ENCODE data around the gene VAMP1. TPM values are rescaled to one million over a fixed set of nuclear protein-coding genes. Genes with fewer than 3 reads are reported as not detected.

VAMP1 gene
- total and polyA plus RNA-seq, 2 experiments from 2014 or later: 13.9 to 16.1 TPM

DNA sequence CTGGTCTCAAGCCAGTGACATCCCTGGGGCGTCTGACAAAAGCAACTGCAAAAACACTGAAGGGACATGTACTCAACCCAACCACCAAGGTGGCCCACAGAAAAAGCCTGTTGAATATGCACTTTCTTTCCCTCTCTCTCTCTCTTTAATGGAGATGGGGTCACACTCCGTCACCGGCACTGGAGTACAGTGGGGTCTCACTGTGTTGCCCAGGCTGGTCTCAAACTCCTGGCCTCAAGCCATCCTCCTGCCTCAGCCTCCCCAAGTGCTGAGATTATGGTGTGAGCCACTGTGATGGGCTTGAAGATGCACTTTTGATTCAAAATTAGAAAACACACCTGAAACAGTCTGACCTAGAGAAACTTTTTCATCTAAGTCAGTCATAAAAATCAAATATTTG lies 32.9 kb downstream of the VAMP1 start (continued):
- TF ChIP-seq, protein P1, sequence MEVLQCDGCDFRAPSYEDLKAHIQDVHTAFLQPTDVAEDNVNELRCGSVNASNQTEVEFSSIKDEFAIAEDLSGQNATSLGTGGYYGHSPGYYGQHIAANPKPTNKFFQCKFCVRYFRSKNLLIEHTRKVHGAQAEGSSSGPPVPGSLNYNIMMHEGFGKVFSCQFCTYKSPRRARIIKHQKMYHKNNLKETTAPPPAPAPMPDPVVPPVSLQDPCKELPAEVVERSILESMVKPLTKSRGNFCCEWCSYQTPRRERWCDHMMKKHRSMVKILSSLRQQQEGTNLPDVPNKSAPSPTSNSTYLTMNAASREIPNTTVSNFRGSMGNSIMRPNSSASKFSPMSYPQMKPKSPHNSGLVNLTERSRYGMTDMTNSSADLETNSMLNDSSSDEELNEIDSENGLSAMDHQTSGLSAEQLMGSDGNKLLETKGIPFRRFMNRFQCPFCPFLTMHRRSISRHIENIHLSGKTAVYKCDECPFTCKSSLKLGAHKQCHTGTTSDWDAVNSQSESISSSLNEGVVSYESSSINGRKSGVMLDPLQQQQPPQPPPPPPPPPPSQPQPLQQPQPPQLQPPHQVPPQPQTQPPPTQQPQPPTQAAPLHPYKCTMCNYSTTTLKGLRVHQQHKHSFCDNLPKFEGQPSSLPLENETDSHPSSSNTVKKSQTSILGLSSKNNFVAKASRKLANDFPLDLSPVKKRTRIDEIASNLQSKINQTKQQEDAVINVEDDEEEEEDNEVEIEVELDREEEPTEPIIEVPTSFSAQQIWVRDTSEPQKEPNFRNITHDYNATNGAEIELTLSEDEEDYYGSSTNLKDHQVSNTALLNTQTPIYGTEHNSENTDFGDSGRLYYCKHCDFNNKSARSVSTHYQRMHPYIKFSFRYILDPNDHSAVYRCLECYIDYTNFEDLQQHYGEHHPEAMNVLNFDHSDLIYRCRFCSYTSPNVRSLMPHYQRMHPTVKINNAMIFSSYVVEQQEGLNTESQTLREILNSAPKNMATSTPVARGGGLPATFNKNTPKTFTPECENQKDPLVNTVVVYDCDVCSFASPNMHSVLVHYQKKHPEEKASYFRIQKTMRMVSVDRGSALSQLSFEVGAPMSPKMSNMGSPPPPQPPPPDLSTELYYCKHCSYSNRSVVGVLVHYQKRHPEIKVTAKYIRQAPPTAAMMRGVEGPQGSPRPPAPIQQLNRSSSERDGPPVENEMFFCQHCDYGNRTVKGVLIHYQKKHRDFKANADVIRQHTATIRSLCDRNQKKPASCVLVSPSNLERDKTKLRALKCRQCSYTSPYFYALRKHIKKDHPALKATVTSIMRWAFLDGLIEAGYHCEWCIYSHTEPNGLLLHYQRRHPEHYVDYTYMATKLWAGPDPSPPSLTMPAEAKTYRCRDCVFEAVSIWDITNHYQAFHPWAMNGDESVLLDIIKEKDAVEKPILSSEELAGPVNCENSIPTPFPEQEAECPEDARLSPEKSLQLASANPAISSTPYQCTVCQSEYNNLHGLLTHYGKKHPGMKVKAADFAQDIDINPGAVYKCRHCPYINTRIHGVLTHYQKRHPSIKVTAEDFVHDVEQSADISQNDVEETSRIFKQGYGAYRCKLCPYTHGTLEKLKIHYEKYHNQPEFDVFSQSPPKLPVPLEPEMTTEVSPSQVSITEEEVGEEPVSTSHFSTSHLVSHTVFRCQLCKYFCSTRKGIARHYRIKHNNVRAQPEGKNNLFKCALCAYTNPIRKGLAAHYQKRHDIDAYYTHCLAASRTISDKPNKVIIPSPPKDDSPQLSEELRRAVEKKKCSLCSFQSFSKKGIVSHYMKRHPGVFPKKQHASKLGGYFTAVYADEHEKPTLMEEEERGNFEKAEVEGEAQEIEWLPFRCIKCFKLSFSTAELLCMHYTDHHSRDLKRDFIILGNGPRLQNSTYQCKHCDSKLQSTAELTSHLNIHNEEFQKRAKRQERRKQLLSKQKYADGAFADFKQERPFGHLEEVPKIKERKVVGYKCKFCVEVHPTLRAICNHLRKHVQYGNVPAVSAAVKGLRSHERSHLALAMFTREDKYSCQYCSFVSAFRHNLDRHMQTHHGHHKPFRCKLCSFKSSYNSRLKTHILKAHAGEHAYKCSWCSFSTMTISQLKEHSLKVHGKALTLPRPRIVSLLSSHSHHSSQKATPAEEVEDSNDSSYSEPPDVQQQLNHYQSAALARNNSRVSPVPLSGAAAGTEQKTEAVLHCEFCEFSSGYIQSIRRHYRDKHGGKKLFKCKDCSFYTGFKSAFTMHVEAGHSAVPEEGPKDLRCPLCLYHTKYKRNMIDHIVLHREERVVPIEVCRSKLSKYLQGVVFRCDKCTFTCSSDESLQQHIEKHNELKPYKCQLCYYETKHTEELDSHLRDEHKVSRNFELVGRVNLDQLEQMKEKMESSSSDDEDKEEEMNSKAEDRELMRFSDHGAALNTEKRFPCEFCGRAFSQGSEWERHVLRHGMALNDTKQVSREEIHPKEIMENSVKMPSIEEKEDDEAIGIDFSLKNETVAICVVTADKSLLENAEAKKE (CRISPR knock-in tag; IDR thresholded peaks at IDR 0.05): no peak
- no peak for TF ChIP-seq NANOG (IDR thresholded peaks at IDR 0.05; ENCODE audit: borderline replicate concordance)
- TF ChIP-seq, protein P2, sequence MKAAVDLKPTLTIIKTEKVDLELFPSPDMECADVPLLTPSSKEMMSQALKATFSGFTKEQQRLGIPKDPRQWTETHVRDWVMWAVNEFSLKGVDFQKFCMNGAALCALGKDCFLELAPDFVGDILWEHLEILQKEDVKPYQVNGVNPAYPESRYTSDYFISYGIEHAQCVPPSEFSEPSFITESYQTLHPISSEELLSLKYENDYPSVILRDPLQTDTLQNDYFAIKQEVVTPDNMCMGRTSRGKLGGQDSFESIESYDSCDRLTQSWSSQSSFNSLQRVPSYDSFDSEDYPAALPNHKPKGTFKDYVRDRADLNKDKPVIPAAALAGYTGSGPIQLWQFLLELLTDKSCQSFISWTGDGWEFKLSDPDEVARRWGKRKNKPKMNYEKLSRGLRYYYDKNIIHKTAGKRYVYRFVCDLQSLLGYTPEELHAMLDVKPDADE (IDR thresholded peaks at IDR 0.05): no peak
- no peak for TF ChIP-seq ZNF114 (CRISPR knock-in tag; IDR thresholded peaks at IDR 0.05)

DNA sequence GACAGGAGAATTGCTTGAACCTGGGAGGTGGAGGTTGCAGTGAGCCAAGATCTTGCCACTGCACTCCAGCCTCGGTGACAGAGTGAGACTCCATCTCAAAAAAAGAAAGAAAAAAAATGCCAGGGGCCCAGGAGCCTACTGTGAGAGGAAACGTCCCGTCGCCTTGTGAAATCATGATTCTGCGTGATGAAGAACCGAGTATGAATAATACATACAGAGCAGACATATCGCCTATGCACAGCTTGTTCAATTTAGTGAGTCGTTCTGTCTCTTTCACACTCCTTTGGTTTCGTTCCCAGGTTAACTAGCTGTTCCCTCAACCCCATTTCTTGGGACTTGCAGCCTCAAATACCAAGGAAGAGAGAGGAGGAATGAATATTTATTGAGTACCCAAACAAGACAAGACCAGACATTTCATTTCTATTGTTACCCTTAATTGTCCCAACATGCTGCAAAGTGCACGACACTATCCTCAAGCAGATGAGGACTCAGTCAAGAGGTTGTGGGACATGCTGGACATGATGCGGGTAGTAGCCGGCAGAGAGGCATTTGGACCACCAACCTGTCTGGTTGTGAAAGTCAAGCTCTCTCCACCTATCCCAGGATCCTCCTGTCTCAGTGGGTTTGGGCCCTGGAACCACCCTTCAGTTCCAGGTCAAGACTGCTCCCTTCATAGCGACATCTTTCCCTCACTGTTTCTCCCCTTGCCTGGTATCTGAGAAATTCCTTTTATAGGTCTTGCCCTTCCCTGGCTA lies 34.3 kb downstream of the VAMP1 start:
- no peak for DNase-seq (ENCODE audit: low spot score)
- no peaks in the 10 kb centered on the region for H3K9me3 Mint-ChIP-seq
- H3K9me2 ChIP-seq (ENCODE audit: insufficient read depth): no peaks in the 10 kb centered on the region
- H3K27ac Mint-ChIP-seq: no peak overlapping the region
- H3K4me3 Mint-ChIP-seq: no peak overlapping the region
- H4K20me1 ChIP-seq (replicated peaks; ENCODE audit: insufficient read depth): no peaks in the 10 kb centered on the region
- no peaks in the 10 kb centered on the region for H3K36me3 Mint-ChIP-seq (ENCODE audit: low read depth)
- peaks cover 1% of the 10 kb centered on the region for H3K27me3 Mint-ChIP-seq (ENCODE audit: insufficient read depth, low read depth, poor library complexity)
- H3K27ac ChIP-seq (ENCODE audit: low read depth): no peak overlapping the region
- H3K4me2 ChIP-seq: no peak overlapping the region
- H3K27me3 ChIP-seq (ENCODE audit: insufficient read depth): no peaks in the 10 kb centered on the region
- H3K4me3 ChIP-seq: no peak overlapping the region
- H3K4me1 Mint-ChIP-seq: peaks cover 20% of the 10 kb centered on the region
- H3F3A ChIP-seq (replicated peaks; ENCODE audit: low read depth): peaks cover 8% of the 10 kb centered on the region; the same call in 1 of the 2 replicates
- H3K36me3 ChIP-seq (ENCODE audit: insufficient read depth): no peaks in the 10 kb centered on the region
- H3K79me2 ChIP-seq (replicated peaks; ENCODE audit: insufficient read depth): no peaks in the 10 kb centered on the region
- no peak for ATAC-seq
- peaks cover 15% of the 10 kb centered on the region for H3K4me1 ChIP-seq (ENCODE audit: insufficient read depth)
- H2AFZ ChIP-seq: no peak overlapping the region
- TF ChIP-seq ZNF114 (CRISPR knock-in tag; IDR thresholded peaks at IDR 0.05) (no peak), EZH2 (IDR thresholded peaks at IDR 0.05; ENCODE audit: low read depth, unreplicated experiment) (no peak)
- TF ChIP-seq, protein P1 (CRISPR knock-in tag; IDR thresholded peaks at IDR 0.05): no peak

All from GM23338 (cell line).